ENCODE results near the gene PNPLA2. TPM values are rescaled to one million over a fixed set of nuclear protein-coding genes. Genes with fewer than 3 reads are reported as not detected.

Gene PNPLA2
- total RNA-seq, 1 experiment from 2014 or later, result 93.6 TPM

GRCh38 chr11:803770-804598, 14.7 kb upstream of the PNPLA2 start:
- no peaks in the 10 kb centered on the region for H3K36me3 ChIP-seq (ENCODE audit: control insufficient read depth, insufficient read depth, low read length)
- H3K9me3 Mint-ChIP-seq (ENCODE audit: unreplicated experiment), result no peaks in the 10 kb centered on the region
- CTCF ChIA-PET, result no interaction called here
- peak overlapping the region; percentile 74 for H3K4me3 Mint-ChIP-seq (ENCODE audit: unreplicated experiment)
- no peak for DNase-seq
- peak overlapping the region; percentile 75 for H3K4me3 ChIP-seq (ENCODE audit: low read depth, low read length)
- H3K4me1 ChIP-seq, result peaks cover 14% of the 10 kb centered on the region; the same call in 1 of the 2 replicates
- POLR2A ChIA-PET, result interaction anchor here (0.7 kb wide), 1 partner anchor 228 kb away, joined by 4 read pairs; the partner anchor contains the start of gene PHRF1
- BruUV-seq (replicated peaks), result no TSS peak
- H3K36me3 Mint-ChIP-seq (ENCODE audit: insufficient read depth, unreplicated experiment), result peaks cover 27% of the 10 kb centered on the region
- no peaks in the 10 kb centered on the region for H3K4me1 Mint-ChIP-seq (ENCODE audit: low read depth, unreplicated experiment)
- H3K27ac Mint-ChIP-seq (ENCODE audit: unreplicated experiment), result no peak overlapping the region
- TF ChIP-seq CTCF (IDR thresholded peaks at IDR 0.05; ENCODE audit: insufficient read depth in 1 of 2, low read depth in 1 of 2, low read length in 1 of 2, severe bottlenecking in 1 of 2, unreplicated experiment in 1 of 2), result no peak
- H3K9me3 ChIP-seq, result no peaks in the 10 kb centered on the region
- H3K27me3 Mint-ChIP-seq (ENCODE audit: insufficient read depth, unreplicated experiment), result no peaks in the 10 kb centered on the region
- no peaks in the 10 kb centered on the region for H3K27me3 ChIP-seq (replicated peaks; ENCODE audit: control insufficient read depth, insufficient read depth, low read length)
- intact Hi-C loops (cut with micrococcal nuclease; ENCODE audit: unreplicated experiment), result no loop called here

GRCh38 chr11:804599-804964, 14.1 kb upstream of the PNPLA2 start:
- H3K27me3 ChIP-seq (replicated peaks; ENCODE audit: control insufficient read depth, insufficient read depth, low read length), result no peaks in the 10 kb centered on the region
- no peak overlapping the region for H3K27ac Mint-ChIP-seq (ENCODE audit: unreplicated experiment)

More at GRCh38 chr11:804599-804964, 14.1 kb upstream of the PNPLA2 start:
- Mint-ChIP-seq H3K4me3 (ENCODE audit: unreplicated experiment) (peak overlapping the region; percentile 74), H3K9me3 (ENCODE audit: unreplicated experiment) (no peaks in the 10 kb centered on the region), H3K36me3 (ENCODE audit: insufficient read depth, unreplicated experiment) (peaks cover 33% of the 10 kb centered on the region), H3K27me3 (ENCODE audit: insufficient read depth, unreplicated experiment) (no peaks in the 10 kb centered on the region), H3K4me1 (ENCODE audit: low read depth, unreplicated experiment) (no peaks in the 10 kb centered on the region)
- TF ChIP-seq CTCF (IDR thresholded peaks at IDR 0.05; ENCODE audit: insufficient read depth in 1 of 2, low read depth in 1 of 2, low read length in 1 of 2, severe bottlenecking in 1 of 2, unreplicated experiment in 1 of 2), result no peak
- no peaks in the 10 kb centered on the region for H3K9me3 ChIP-seq
- H3K4me1 ChIP-seq, result peaks cover 14% of the 10 kb centered on the region; the same call in 1 of the 2 replicates
- BruUV-seq (replicated peaks), result no TSS peak
- H3K36me3 ChIP-seq (ENCODE audit: control insufficient read depth, insufficient read depth, low read length), result no peaks in the 10 kb centered on the region
- CTCF ChIA-PET, result no interaction called here
- peak overlapping the region; percentile 75 for H3K4me3 ChIP-seq (ENCODE audit: low read depth, low read length)
- no peak for DNase-seq
- POLR2A ChIA-PET, result interaction anchor here (0.7 kb wide), 1 partner anchor 229 kb away, joined by 4 read pairs; the partner anchor contains the start of gene PHRF1
- intact Hi-C loops (cut with micrococcal nuclease; ENCODE audit: unreplicated experiment), result no loop called here
